Fibroblast of the aortic adventitia (primary cell): ENCODE measurements around the gene DGCR2. TPM values are rescaled to one million over a fixed set of nuclear protein-coding genes. Genes with fewer than 3 reads are reported as not detected.
"Not testable (repeated sequence)": the region's sequence is repeated elsewhere in the genome, so short reads cannot be mapped to it uniquely, and the experiment has no call there.

Experiments used
- DNase-seq: peaks from one replicate; pipeline ENCODE4 v3.0.0-alpha.2; 2010; ENCODE audit warnings: low read depth
- H3K4me3 ChIP-seq: 2 replicates; pipeline ENCODE4 v1.5.1; 2011; ENCODE audit warnings: low read depth, mild to moderate bottlenecking, control low read depth, low read length, moderate library complexity
- CTCF ChIP-seq: IDR thresholded peaks from 2 replicates; pipeline ENCODE4 v1.5.1; 2011; ENCODE audit warnings: mild to moderate bottlenecking, low read length, control low read depth, inconsistent platforms; ENCODE audit not compliant: insufficient read depth
- total RNA-seq: library from RNA; depleted of rRNA; stranded (reverse); fragments of >200 nt; gene quantifications from 2 replicates; pipeline ENCODE4 v1.2.3, GENCODE V29; 2012; ENCODE audit warnings: low replicate concordance

Gene DGCR2
- total RNA-seq, 1 donor, result 29.2 TPM

- no peak overlapping the region for H3K4me3 ChIP-seq
- DNase-seq, result no peak
- TF ChIP-seq CTCF, result no peak
Observed at GRCh38 chr22:19016081-19016766, 106.0 kb downstream of the DGCR2 start.

- H3K4me3 ChIP-seq, result no peak overlapping the region
- DNase-seq, result no peak
- TF ChIP-seq CTCF, result no peak
Observed at GRCh38 chr22:19014886-19015285, 107.3 kb downstream of the DGCR2 start.

GRCh38 chr22:19013881-19014598, 108.2 kb downstream of the DGCR2 start:
- H3K4me3 ChIP-seq, DNase-seq: not testable (repeated sequence)

- not testable (repeated sequence) for H3K4me3 ChIP-seq, DNase-seq
Observed at GRCh38 chr22:19013411-19013810, 108.8 kb downstream of the DGCR2 start.

- no peak overlapping the region for H3K4me3 ChIP-seq
- DNase-seq, result no peak
- TF ChIP-seq CTCF, result no peak
Observed at GRCh38 chr22:19012308-19012986, 109.8 kb downstream of the DGCR2 start.

- H3K4me3 ChIP-seq, DNase-seq: not testable (repeated sequence)
Observed at GRCh38 chr22:19011611-19012010, 110.6 kb downstream of the DGCR2 start.

- no peak for TF ChIP-seq CTCF
- H3K4me3 ChIP-seq, result no peak overlapping the region
- DNase-seq, result no peak
Observed at GRCh38 chr22:19011075-19011474, 111.1 kb downstream of the DGCR2 start.

- H3K4me3 ChIP-seq, result no peak overlapping the region
- no peak for TF ChIP-seq CTCF
- DNase-seq, result no peak
Observed at GRCh38 chr22:19005905-19006304, 116.3 kb downstream of the DGCR2 start.
